HG03064 (cell line): ENCODE data around the gene MAP4K1.
A peak's percentile ranks its signal among the peaks of the same experiment; 100 is the strongest.
"Not testable (repeated sequence)": the region's sequence is repeated elsewhere in the genome, so short reads cannot be mapped to it uniquely, and the experiment has no call there.

Experiments used
- ATAC-seq: cut with Tn5 transposase; IDR thresholded peaks from one replicate; pipeline ENCODE4 v1.9.1; 2021; ENCODE audit warnings: low read depth; ENCODE audit not compliant: unreplicated experiment

Gene MAP4K1

GRCh38 chr19:38579304-38579703, 38.4 kb downstream of the MAP4K1 start:
- not testable (repeated sequence) for ATAC-seq

GRCh38 chr19:38577826-38578225, 39.9 kb downstream of the MAP4K1 start:
- ATAC-seq = no peak

- no peak for ATAC-seq
These were observed 46.1 kb downstream of the MAP4K1 start for GRCh38 chr19:38571682-38572081.

- no peak for ATAC-seq
These were observed 48.3 kb downstream of the MAP4K1 start for GRCh38 chr19:38569368-38569983.

- ATAC-seq = no peak
These were observed 52.1 kb downstream of the MAP4K1 start for GRCh38 chr19:38565691-38566105.

GRCh38 chr19:38564981-38565690, 52.6 kb downstream of the MAP4K1 start:
- no peak for ATAC-seq

GRCh38 chr19:38563475-38563874, 54.3 kb downstream of the MAP4K1 start:
- ATAC-seq = no peak

GRCh38 chr19:38562096-38562495, 55.7 kb downstream of the MAP4K1 start:
- no peak for ATAC-seq

GRCh38 chr19:38561658-38562057, 56.1 kb downstream of the MAP4K1 start:
- ATAC-seq = no peak

- no peak for ATAC-seq
These were observed 56.6 kb downstream of the MAP4K1 start for GRCh38 chr19:38561053-38561606.

- peak; percentile 58 for ATAC-seq
These were observed 58.0 kb downstream of the MAP4K1 start for GRCh38 chr19:38559428-38560401.

GRCh38 chr19:38558933-38559332, 58.8 kb downstream of the MAP4K1 start:
- not testable (repeated sequence) for ATAC-seq

GRCh38 chr19:38557205-38557799, 60.5 kb downstream of the MAP4K1 start:
- no peak for ATAC-seq

GRCh38 chr19:38556521-38557174, 61.1 kb downstream of the MAP4K1 start:
- ATAC-seq = no peak

GRCh38 chr19:38555200-38555599, 62.6 kb downstream of the MAP4K1 start:
- no peak for ATAC-seq

GRCh38 chr19:38554676-38555141, 63.0 kb downstream of the MAP4K1 start:
- no peak for ATAC-seq

- not testable (repeated sequence) for ATAC-seq
These were observed 64.5 kb downstream of the MAP4K1 start for GRCh38 chr19:38553239-38553638.

GRCh38 chr19:38551450-38551813, 66.3 kb downstream of the MAP4K1 start:
- peak; percentile 59 for ATAC-seq

GRCh38 chr19:38550376-38550775, 67.4 kb downstream of the MAP4K1 start:
- ATAC-seq = no peak

- no peak for ATAC-seq
These were observed 67.8 kb downstream of the MAP4K1 start for GRCh38 chr19:38549942-38550341.
